ENCODE data around the gene DZIP3.

Gene DZIP3

GRCh38 chr3:108698461-108698860 is 108.9 kb downstream of the DZIP3 start:
- DNase-seq (ENCODE audit: low read depth in 2 of 2): no peak

- no peak for DNase-seq (ENCODE audit: low read depth in 2 of 2)
These were observed 115.5 kb downstream of the DZIP3 start for GRCh38 chr3:108705045-108705444.

GRCh38 chr3:108713009-108713516 is 123.5 kb downstream of the DZIP3 start:
- no peak for DNase-seq (ENCODE audit: low read depth in 2 of 2)

- DNase-seq (ENCODE audit: low read depth in 2 of 2): no peak
These were observed 124.3 kb downstream of the DZIP3 start for GRCh38 chr3:108713816-108714215.

GRCh38 chr3:108718454-108718853 is 128.9 kb downstream of the DZIP3 start:
- no peak for DNase-seq (ENCODE audit: low read depth in 2 of 2)

GRCh38 chr3:108719178-108719806 is 129.8 kb downstream of the DZIP3 start:
- no peak for DNase-seq (ENCODE audit: low read depth in 2 of 2)

- no peak for DNase-seq (ENCODE audit: low read depth in 2 of 2)
These were observed 133.2 kb downstream of the DZIP3 start for GRCh38 chr3:108722724-108723123.

GRCh38 chr3:108724101-108724500 is 134.6 kb downstream of the DZIP3 start:
- no peak for DNase-seq (ENCODE audit: low read depth in 2 of 2)

- DNase-seq (ENCODE audit: low read depth in 2 of 2): no peak
These were observed 138.6 kb downstream of the DZIP3 start for GRCh38 chr3:108728105-108728504.

GRCh38 chr3:108728934-108729333 is 139.4 kb downstream of the DZIP3 start:
- no peak for DNase-seq (ENCODE audit: low read depth in 2 of 2)

GRCh38 chr3:108736821-108737220 is 147.3 kb downstream of the DZIP3 start:
- no peak for DNase-seq (ENCODE audit: low read depth in 2 of 2)

GRCh38 chr3:108742929-108743328 is 153.4 kb downstream of the DZIP3 start:
- DNase-seq (ENCODE audit: low read depth in 2 of 2): no peak

All from stimulated activated CD4-positive, alpha-beta T cell treated with anti-CD3 and anti-CD28 coated beads, Interleukin-15, amount 100 ng/mL, for 48 hours (primary cell).